MM.1S (cell line): ENCODE results near the gene SH3PXD2A.
A peak's percentile ranks its signal among the peaks of the same experiment; 100 is the strongest.

Experiments
- DNase-seq: peaks from one replicate; pipeline ENCODE4 v3.0.0-alpha.2; 2015
- H2AFZ ChIP-seq: fragments of 300-600 bp; sonication (generic); 2 replicates; pipeline ENCODE4 v1.6.0; 2016; ENCODE audit warnings: antibody characterized with exemption, low read length
- H3F3A ChIP-seq: fragments of 300-600 bp; sonication (generic); 2 replicates; pipeline ENCODE4 v1.6.1; 2016; ENCODE audit warnings: mild to moderate bottlenecking, antibody characterized with exemption, low read length, moderate library complexity, mixed read lengths; ENCODE audit not compliant: insufficient read depth
- H3K27ac ChIP-seq: fragments of 300-600 bp; sonication (generic); 2 replicates; pipeline ENCODE4 v1.5.1; 2016; ENCODE audit warnings: mild to moderate bottlenecking, low read length
- H3K27me3 ChIP-seq: fragments of 300-600 bp; sonication (generic); replicated peaks from 2 replicates; pipeline ENCODE4 v1.6.0; 2016; ENCODE audit warnings: low read length; ENCODE audit not compliant: insufficient read depth
- H3K36me3 ChIP-seq: fragments of 300-600 bp; sonication (generic); replicated peaks from 2 replicates; pipeline ENCODE4 v1.6.1; 2016; ENCODE audit warnings: mild to moderate bottlenecking, low read length, mixed read lengths; ENCODE audit not compliant: insufficient read depth
- H3K4me1 ChIP-seq: fragments of 300-600 bp; sonication (generic); 2 replicates; pipeline ENCODE4 v1.6.1; 2016; ENCODE audit warnings: low read length, mixed read lengths
- H3K4me2 ChIP-seq: fragments of 300-600 bp; sonication (generic); 2 replicates; pipeline ENCODE4 v1.6.0; 2016; ENCODE audit warnings: low read depth, low read length
- H3K4me3 ChIP-seq: fragments of 300-600 bp; sonication (generic); 2 replicates; pipeline ENCODE4 v1.5.1; 2016; ENCODE audit warnings: low read length, mixed read lengths
- H3K79me2 ChIP-seq: fragments of 300-600 bp; sonication (generic); 2 replicates; pipeline ENCODE4 v1.6.1; 2016; ENCODE audit warnings: mixed run types, low read length, mixed read lengths
- H3K9ac ChIP-seq: fragments of 300-600 bp; sonication (generic); 2 replicates; pipeline ENCODE4 v1.6.1; 2016; ENCODE audit warnings: low read length, mixed read lengths
- H3K9me2 ChIP-seq: fragments of 300-600 bp; sonication (generic); replicated peaks from 2 replicates; pipeline ENCODE4 v1.6.1; 2016; ENCODE audit warnings: mild to moderate bottlenecking, low read length, mixed read lengths; ENCODE audit not compliant: insufficient read depth
- H3K9me3 ChIP-seq: fragments of 300-600 bp; sonication (generic); replicated peaks from 2 replicates; pipeline ENCODE4 v1.6.1; 2016; ENCODE audit warnings: mild to moderate bottlenecking, low read length, mixed read lengths; ENCODE audit not compliant: insufficient read depth
- H4K20me1 ChIP-seq: fragments of 300-600 bp; sonication (generic); 2 replicates; pipeline ENCODE4 v1.6.1; 2016; ENCODE audit warnings: mild to moderate bottlenecking, low read length, moderate library complexity, mixed read lengths; ENCODE audit not compliant: insufficient read depth
- CTCF ChIP-seq: fragments of 300-600 bp; sonication (generic); IDR thresholded peaks from 2 replicates; pipeline ENCODE4 v1.5.1; 2016; ENCODE audit warnings: antibody characterized with exemption, low read length, mixed read lengths
- EZH2 ChIP-seq: fragments of 300-600 bp; sonication (generic); optimal IDR thresholded peaks from 2 replicates; pipeline ENCODE3; 2017; ENCODE audit warnings: low read depth, mild to moderate bottlenecking, antibody characterized with exemption, low read length, mixed read lengths
- EZH2phosphoT487 ChIP-seq: fragments of 300-600 bp; sonication (generic); IDR thresholded peaks from 2 replicates; pipeline ENCODE4 v1.6.1; 2018; ENCODE audit warnings: antibody characterized with exemption, low read length

Gene SH3PXD2A

GRCh38 chr10:103687718-103688117 lies 167.7 kb downstream of the SH3PXD2A start:
- H3K4me2 ChIP-seq, result no peak overlapping the region

GRCh38 chr10:103687172-103687571 lies 168.2 kb downstream of the SH3PXD2A start:
- H3K27ac ChIP-seq, result no peak overlapping the region
- H3K4me1 ChIP-seq, result peaks cover 7% of the 10 kb centered on the region; the same call in 1 of the 2 replicates
- H3K79me2 ChIP-seq, result peaks cover 65% of the 10 kb centered on the region
- no peaks in the 10 kb centered on the region for H3K9me2 ChIP-seq
- H3K4me2 ChIP-seq, result no peak overlapping the region
- no peak overlapping the region for H2AFZ ChIP-seq
- no peak overlapping the region for H3K4me3 ChIP-seq
- TF ChIP-seq CTCF, result no peak
- TF ChIP-seq EZH2, result no peak
- TF ChIP-seq EZH2phosphoT487, result no peak
- no peaks in the 10 kb centered on the region for H3K36me3 ChIP-seq
- H3F3A ChIP-seq, result no peaks in the 10 kb centered on the region
- H3K9me3 ChIP-seq, result no peaks in the 10 kb centered on the region
- H3K9ac ChIP-seq, result no peak overlapping the region
- H3K27me3 ChIP-seq, result no peaks in the 10 kb centered on the region
- DNase-seq, result no peak
- H4K20me1 ChIP-seq, result no peaks in the 10 kb centered on the region

More at GRCh38 chr10:103687718-103688117, 167.7 kb downstream of the SH3PXD2A start:
- H3K79me2 ChIP-seq, result peaks cover 66% of the 10 kb centered on the region
- no peak for DNase-seq
- no peaks in the 10 kb centered on the region for H3K9me3 ChIP-seq
- no peaks in the 10 kb centered on the region for H3K9me2 ChIP-seq
- H3F3A ChIP-seq, result no peaks in the 10 kb centered on the region
- no peaks in the 10 kb centered on the region for H3K36me3 ChIP-seq
- TF ChIP-seq CTCF, result no peak
- no peak for TF ChIP-seq EZH2
- no peak for TF ChIP-seq EZH2phosphoT487
- H3K4me1 ChIP-seq, result peaks cover 7% of the 10 kb centered on the region; the same call in 1 of the 2 replicates
- H3K4me3 ChIP-seq, result no peak overlapping the region
- no peak overlapping the region for H2AFZ ChIP-seq
- no peaks in the 10 kb centered on the region for H4K20me1 ChIP-seq
- H3K27ac ChIP-seq, result no peak overlapping the region
- no peak overlapping the region for H3K9ac ChIP-seq
- no peaks in the 10 kb centered on the region for H3K27me3 ChIP-seq

GRCh38 chr10:103685880-103686669 lies 169.3 kb downstream of the SH3PXD2A start:
- H4K20me1 ChIP-seq, result no peaks in the 10 kb centered on the region
- no peak overlapping the region for H3K27ac ChIP-seq
- H3K9me3 ChIP-seq, result no peaks in the 10 kb centered on the region
- H3K4me1 ChIP-seq, result no peaks in the 10 kb centered on the region
- no peaks in the 10 kb centered on the region for H3K27me3 ChIP-seq
- H3K4me2 ChIP-seq, result no peak overlapping the region
- H3K4me3 ChIP-seq, result no peak overlapping the region
- no peaks in the 10 kb centered on the region for H3K36me3 ChIP-seq
- no peak for TF ChIP-seq EZH2
- peak; percentile 97 for TF ChIP-seq CTCF
- H2AFZ ChIP-seq, result no peak overlapping the region
- H3K79me2 ChIP-seq, result peaks cover 61% of the 10 kb centered on the region
- DNase-seq, result peak; percentile 62
- no peaks in the 10 kb centered on the region for H3F3A ChIP-seq
- no peaks in the 10 kb centered on the region for H3K9me2 ChIP-seq
- no peak overlapping the region for H3K9ac ChIP-seq
